ENCODE measurements around the gene RNU1-4. TPM values are rescaled to one million over a fixed set of nuclear protein-coding genes. Genes with fewer than 3 reads are reported as not detected.
"Not testable (repeated sequence)": the region's sequence is repeated elsewhere in the genome, so short reads cannot be mapped to it uniquely, and the experiment has no call there.

Gene RNU1-4
- polyA plus RNA-seq, 3 donors = not detected

- 75 to 78% (median 78%) methylated on average over 11 of the region's 11 CpGs for WGBS, 3 donors
- H3K27ac ChIP-seq (ENCODE audit: low read depth, low read length) = no peak overlapping the region
These were observed 18.3 kb upstream of the RNU1-4 start for GRCh38 chr1:16721871-16722641.

- WGBS, 3 donors = 62 to 74% (median 74%) methylated on average over 45 of the region's 45 CpGs
- no peak overlapping the region for H3K27ac ChIP-seq (ENCODE audit: low read depth, low read length)
These were observed 15.4 kb upstream of the RNU1-4 start for GRCh38 chr1:16724718-16725438.

DNA sequence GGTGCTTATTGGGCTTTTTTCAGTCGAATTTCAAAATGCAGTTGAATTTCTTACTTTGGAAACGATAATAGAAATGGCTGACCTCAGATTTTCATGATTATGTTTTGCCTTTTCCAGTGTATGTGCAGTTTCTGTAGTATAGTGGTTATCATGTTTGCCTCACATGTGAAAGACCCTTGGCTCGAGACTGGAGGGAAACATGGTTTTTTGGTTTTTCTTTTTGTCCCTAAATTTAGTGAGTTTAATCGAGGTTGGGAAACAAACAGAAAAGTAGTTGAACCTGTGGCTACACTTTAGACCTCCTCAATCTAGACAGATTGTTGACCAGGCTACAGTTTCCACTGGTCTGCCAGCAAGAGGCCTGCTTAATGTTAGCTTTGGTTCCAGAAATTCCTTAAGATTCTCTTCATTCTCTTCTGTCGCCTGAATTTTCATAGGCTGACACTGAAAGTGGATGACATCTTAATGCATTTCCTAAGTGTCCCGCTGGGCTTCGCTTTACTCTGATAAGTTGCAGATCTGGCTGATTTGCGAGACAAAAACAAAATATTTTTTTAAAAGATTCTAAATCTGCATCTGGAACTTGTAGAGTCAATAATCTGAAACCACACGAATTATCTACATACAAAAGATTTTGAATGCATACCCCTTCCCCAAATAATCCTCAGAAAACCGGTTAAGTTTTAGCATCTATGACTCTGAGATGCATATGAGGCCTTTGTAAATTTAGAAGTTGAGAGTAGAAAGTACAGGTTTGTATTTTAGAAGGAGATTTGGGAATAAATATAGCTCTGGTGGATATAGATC, 14.7 kb upstream of the RNU1-4 start:
- 72 to 78% (median 75%) methylated on average over 10 of the region's 10 CpGs for WGBS, 3 donors
- not testable (repeated sequence) for H3K27ac ChIP-seq (ENCODE audit: low read depth, low read length)

DNA sequence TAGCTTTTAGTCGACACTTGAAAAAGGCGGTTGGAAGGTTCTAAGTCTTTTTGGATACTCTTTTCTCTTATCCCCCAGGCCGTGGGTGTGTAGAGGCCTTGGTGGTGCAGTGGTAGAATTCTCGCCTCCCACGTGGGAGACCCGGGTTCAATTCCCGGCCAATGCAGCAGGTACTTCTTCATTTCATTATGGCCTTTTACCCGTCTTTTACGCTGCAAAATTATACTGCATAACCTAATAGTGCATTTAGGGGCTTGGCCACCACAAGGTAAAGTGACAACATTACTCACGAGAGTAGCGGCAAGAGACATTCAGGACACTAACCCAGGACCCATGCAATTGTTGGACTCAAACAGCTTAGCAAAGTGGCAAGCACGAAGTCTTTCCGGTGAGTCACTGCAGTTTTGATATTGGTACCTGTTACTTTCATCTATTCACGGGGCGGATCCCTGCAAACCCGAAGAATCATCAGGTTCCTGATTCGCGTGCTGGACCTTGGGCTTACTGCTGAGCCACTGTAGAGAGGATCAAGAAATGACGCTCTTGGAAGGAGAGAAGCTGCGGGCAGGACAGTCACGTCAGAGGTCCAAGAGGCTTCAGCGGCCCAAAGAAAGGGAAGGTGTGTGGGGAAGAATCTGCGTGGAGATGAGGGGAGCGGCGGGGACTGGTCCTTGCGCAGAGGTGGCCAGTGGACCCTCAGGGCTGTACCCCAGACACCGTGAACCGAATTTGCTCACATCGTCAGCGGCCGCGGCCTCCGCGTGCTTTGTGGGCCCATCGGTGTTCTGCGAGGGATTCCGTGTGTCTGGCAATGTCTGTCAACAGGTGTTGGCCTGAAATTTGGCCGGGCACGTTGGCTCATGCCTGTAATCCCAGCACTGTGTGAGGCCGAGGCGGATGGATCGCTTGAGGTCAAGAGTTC, 12.9 kb upstream of the RNU1-4 start:
- no peak overlapping the region for H3K27ac ChIP-seq (ENCODE audit: low read depth, low read length)
- WGBS, 3 donors = 77 to 88% (median 86%) methylated on average over 42 of the region's 42 CpGs

DNA sequence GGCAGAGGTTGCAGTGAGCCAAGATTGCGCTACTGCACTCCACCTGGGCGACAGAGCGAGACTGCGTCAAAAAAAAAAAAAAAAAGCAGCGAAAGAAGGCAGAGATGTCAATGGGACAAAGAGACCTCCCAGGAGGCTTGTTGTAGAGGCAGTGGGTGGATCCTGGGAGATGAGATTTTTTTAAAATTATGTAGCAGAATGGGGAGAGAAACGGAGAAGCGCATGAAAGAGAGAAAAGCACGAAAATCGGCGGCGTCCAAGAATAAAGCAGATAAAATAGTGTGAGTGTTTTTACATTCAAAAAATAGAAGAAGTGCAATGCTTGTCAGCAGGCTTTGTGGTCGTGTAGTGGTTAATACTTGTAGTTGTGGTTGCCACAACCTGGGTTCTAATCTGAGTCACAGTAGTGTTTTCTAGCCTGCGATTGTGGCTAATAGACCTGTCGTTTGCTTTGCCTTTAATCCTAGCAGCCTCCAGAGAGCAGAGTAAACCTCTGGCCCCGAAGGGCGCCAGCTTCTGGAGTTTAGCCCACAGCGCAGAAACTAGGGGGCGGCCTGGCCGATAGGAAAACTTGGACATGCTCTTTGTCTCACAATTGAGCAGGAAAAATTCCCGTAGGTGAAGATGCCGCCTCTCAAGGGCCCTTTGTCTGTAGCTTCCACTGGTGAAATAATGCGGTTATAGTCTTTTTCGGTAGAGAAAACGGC, 11.9 kb upstream of the RNU1-4 start:
- 75 to 77% (median 77%) methylated on average over 15 to 17 of the region's 24 CpGs for WGBS, 3 donors
- H3K27ac ChIP-seq (ENCODE audit: low read depth, low read length) = not testable (repeated sequence)

DNA sequence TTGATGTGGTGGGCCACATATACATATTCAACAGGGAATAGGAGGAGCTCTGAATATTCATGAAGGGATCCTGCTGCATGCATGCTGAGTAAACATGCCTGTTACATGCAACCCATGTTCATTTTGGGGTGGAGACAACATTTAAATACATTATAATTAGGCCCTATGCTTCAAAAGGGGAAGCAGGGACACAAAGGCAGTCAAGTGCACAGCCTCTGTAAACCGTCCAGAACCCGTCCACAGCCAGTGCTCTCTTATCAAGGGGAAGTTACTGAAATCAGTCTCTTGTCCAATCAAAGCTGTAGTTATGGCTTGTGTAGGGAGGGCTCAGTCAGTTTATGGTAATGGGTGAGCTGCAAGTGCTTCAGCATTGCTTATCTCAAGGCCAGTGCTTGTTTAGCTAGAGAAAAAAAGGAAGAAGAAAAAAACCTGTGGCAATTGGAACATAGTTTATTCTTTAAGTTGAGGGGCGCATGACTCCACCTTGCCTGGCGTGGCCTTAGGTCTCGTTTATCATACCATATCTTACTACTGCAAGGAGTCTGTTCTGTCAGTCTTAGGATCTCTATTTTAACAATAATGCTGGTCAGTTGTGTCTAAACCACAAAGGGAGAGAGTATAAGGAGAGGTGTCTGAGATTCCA, 7.9 kb upstream of the RNU1-4 start:
- WGBS, 3 donors = 3 to 52% (median 37%) methylated on average over 3 of the region's 5 CpGs
- not testable (repeated sequence) for H3K27ac ChIP-seq (ENCODE audit: low read depth, low read length)

- not testable (repeated sequence) for H3K27ac ChIP-seq (ENCODE audit: low read depth, low read length)
- WGBS, 3 donors = no CpG with 5 or more reads among the region's 11 CpGs
These were observed 914 bp downstream of the RNU1-4 start for GRCh38 chr1:16741230-16741629.

DNA sequence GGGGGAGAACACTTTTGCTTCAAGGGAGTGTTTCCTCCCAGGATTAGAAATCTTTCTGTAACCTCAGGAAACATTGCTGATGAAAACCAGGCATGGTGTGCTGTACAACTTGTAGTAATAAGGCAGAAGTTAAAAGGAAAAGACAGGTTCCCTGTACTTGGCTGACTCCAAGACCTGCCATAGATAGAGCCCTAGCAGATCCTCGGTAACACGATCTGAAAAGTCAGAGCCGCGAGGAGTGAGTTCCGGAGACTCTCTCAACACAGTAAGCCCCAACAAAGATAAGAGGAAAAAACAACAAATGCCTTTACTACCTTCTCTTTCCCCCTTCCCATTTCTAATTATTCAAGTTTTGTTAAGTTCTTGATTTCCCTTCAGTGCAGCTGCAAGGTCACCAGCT, 7.3 kb downstream of the RNU1-4 start:
- not testable (repeated sequence) for H3K27ac ChIP-seq (ENCODE audit: low read depth, low read length)
- 33 to 66% (median 65%) methylated on average over 5 of the region's 5 CpGs for WGBS, 3 donors

GRCh38 chr1:16748710-16749109, 8.4 kb downstream of the RNU1-4 start:
- H3K27ac ChIP-seq (ENCODE audit: low read depth, low read length) = not testable (repeated sequence)
- WGBS, 3 donors = 74 to 89% (median 83%) methylated on average over 8 to 22 of the region's 26 CpGs

- 45 to 81% (median 47%) methylated on average over 2 to 3 of the region's 19 CpGs for WGBS, 3 donors
- H3K27ac ChIP-seq (ENCODE audit: low read depth, low read length) = not testable (repeated sequence)
These were observed 9.9 kb downstream of the RNU1-4 start for GRCh38 chr1:16749910-16750888.

GRCh38 chr1:16752770-16753169, 12.5 kb downstream of the RNU1-4 start:
- H3K27ac ChIP-seq (ENCODE audit: low read depth, low read length) = not testable (repeated sequence)
- no CpG with 5 or more reads among the region's 3 CpGs for WGBS, 3 donors

DNA sequence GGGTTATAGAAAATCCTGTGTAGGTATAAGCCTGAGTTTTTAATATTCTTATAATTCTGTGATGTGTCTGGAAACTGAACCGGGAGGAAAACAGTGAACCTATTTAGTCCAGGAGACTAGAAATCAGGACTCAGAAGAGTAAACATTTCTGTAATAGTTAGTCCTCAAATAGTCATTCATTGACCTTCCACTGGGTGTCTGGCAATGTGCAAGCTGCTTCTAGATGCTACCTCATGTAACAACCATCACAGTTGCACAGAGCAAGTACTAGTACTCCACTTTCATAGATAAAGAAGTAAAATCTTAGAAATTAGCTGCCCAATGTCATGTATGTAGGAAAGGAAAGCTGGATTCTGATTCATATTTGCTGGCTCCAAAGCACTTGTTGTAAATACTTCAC, 15.1 kb downstream of the RNU1-4 start:
- not testable (repeated sequence) for H3K27ac ChIP-seq (ENCODE audit: low read depth, low read length)
- WGBS, 3 donors = no CpG with 5 or more reads among the region's 1 CpG

DNA sequence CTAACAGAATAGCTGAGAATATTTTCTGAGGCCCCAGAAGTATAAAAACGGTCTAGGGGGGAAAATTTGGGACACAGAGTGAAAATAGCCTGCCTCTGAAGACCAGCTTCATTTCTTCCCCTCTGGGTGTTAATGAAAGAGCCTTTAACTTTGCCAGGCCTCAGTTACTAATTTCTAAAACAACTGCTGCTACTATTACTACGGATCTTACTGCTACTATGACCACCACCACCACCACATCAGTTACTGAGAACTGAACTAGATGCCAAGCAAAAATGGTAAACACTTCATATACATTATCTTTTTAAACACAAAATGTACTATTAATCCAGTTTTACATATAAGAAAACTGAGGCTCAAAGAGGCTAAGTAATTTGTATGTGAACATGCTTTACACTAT, 15.6 kb downstream of the RNU1-4 start:
- H3K27ac ChIP-seq (ENCODE audit: low read depth, low read length) = not testable (repeated sequence)
- 58 to 81% (median 78%) methylated on average over 1 to 2 of the region's 2 CpGs for WGBS, 3 donors

GRCh38 chr1:16757574-16757973, 17.3 kb downstream of the RNU1-4 start:
- not testable (repeated sequence) for H3K27ac ChIP-seq (ENCODE audit: low read depth, low read length)
- WGBS, 3 donors = no CpG with 5 or more reads among the region's 6 CpGs

GRCh38 chr1:16758060-16758459, 17.7 kb downstream of the RNU1-4 start:
- 72 to 91% (median 89%) methylated on average over 4 of the region's 5 CpGs for WGBS, 3 donors
- not testable (repeated sequence) for H3K27ac ChIP-seq (ENCODE audit: low read depth, low read length)

DNA sequence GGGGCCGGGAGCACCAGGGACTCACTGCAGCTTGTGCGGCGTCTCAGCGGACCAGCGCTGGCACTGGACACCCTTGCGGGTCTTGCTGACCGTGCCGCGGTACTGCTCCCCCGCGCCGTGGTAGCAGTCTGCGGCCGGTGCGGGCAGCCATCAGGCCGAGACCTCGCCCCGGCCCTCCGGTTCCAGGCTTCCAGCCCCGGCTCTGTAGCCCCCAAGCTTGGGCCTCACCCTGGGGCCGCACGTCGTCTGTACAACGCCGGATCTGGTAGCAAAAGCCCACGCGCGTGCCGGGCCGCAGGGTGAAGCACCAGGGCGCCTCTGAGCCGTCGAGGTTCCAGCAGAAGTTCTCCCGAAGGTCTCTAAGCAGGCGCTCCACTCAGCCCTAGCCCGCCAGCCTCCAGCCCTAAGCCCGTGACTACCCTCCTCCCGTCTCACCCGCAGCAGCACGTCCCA, 18.8 kb downstream of the RNU1-4 start:
- not testable (repeated sequence) for H3K27ac ChIP-seq (ENCODE audit: low read depth, low read length)
- WGBS, 3 donors = 21 to 25% (median 24%) methylated on average over 37 to 40 of the region's 40 CpGs
